ENCODE results near the gene ZC2HC1C.

ZC2HC1C gene

DNA sequence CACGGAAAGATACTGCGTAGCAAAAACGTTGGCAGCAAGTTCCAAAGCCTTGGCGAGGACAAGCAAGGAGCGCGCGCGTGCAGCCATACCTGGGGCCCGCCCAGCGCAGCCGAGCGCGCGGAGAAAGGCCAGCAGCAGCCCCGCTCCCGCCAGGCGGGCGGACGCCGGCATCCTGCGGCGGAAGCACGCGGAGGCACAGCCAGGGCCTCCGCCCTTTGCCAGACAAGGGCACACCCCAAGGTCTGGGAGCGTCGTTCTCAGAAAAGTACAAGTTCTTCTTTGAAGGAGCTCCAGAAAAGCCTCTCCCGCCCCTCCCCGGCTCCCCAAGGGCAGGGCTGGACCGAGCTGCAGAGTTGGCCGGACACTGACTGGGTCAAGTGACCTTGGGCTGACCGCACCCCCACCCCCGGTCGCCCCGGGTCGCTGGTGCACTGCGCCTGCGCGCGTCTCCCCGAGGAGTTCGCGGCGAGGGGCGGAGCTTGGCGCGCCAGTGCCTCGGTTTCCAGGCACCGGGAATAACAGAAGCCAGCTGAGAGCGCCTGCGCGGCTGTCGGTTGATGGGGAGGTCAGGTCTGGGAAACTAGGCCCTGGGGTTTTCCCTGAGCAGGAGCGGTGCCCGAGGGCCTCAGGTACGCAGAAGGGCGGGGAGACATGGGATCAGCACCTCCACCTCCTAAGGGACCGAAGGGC lies at the start of gene ZC2HC1C:
ZC2HC1C (plus strand) TSS at position 521 of the 690 bp plus-strand sequence. CDS start 933 bp downstream, outside the sequence.
- DNase-seq: peak; percentile 71 to 85

DNA sequence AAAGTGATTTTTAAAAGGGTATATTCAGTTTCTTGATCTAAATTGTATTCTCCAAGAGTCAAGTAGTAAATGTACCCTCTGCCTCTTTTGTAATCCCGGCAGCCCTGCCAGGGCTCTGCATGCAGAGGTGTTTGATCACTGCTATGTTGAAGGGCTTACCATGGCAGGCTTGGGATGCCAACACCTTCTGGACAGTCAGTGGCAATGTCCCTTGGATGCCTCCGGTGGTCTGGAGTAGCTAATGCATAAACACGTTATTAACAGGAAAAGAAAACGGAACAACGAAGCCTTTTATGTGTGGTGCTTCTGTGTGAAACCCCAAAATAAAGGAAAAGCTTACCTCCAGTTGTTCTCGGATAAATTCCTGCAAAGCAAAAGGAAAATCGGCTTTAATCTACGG lies 46.8 kb upstream of the ZC2HC1C start:
- DNase-seq: peak in 1 of 2 donors; percentile 11

DNA sequence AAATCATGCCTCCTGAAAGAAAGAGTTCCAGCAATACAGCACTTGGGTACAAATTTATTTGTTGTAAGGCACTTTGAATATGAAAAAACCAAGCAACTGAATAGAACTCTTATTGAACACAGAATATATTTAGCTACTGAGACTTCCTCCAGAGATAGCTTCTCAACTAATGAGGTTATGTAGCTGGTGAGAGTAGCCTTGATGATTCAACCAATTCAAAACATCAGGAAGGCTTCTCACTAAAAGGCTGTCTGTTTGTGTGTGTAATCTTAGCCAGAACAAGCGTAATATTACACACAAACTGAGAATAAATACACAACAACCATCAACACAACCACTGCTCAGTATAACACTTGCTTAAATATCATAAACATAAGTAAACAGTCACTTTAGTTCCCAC lies 46.3 kb upstream of the ZC2HC1C start:
- no peak for DNase-seq

DNA sequence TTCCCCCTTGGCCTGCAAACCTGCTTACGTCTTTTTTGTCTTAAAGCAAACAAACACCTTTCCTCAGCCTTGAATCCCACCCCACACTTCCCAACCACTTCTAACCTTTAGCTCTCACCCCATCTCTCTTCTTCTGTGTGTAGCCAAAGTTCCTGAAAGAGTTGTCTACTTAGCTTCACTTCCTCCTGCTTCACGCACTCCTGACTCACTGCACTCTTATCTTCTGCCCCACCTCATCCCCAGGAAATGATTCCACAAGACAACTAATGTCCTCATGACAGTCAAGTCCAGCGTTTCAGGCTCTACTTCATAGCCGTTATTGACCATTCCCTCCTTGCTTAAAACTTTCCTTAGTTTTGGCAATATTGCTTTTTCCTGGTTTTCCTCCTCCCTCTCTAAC lies 44.4 kb upstream of the ZC2HC1C start:
- DNase-seq: no peak

- no peak for DNase-seq
Measured at GRCh38 chr14:75025876-75026275, 43.6 kb upstream of the ZC2HC1C start.

GRCh38 chr14:75030147-75030546 lies 39.3 kb upstream of the ZC2HC1C start:
- no peak for DNase-seq

- DNase-seq: no peak
Measured at GRCh38 chr14:75032939-75033338, 36.5 kb upstream of the ZC2HC1C start.

GRCh38 chr14:75040507-75040906 lies 28.9 kb upstream of the ZC2HC1C start:
- no peak for DNase-seq

DNA sequence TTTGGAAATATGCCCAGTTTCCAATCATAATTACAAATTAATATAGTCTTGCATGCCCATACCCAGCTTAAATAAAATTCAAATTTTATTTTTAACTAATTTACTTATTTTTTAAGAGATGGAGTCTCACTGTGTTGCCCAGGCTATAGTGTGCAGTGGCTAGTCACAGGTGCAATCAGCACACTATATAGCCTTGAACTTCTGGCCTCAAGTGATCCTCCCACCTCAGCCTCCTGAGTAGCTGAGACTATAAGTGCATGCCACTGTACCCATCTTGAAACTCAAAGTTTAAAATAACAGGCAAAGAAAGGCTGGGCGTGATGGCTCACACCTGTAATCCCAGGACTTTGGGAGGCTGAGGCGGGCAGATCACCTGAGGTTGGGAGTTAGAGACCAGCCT lies 28.5 kb upstream of the ZC2HC1C start:
- no peak for DNase-seq

GRCh38 chr14:75041613-75042012 lies 27.8 kb upstream of the ZC2HC1C start:
- DNase-seq: no peak

GRCh38 chr14:75042035-75042434 lies 27.4 kb upstream of the ZC2HC1C start:
- DNase-seq: no peak

DNA sequence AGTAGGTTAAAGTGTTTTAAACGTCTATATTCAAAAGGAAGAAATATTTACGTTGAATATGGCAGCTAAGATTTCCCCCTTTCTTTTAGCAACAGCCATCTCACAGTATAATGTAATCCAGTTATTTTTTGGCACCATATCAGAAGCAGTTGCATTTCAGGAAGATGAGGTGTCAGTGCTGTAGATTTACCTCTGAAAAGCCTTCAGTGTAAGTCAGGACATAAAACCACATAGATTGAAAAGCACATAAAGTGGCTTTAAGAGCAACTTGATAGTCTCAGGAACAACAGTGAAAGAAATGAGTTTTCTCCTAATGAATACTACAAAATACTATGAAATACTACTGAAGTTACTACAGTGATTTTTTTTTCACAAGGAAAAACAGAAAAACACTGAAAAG lies 25.1 kb upstream of the ZC2HC1C start:
- DNase-seq: no peak

GRCh38 chr14:75044752-75045151 lies 24.7 kb upstream of the ZC2HC1C start:
- DNase-seq: no peak

DNA sequence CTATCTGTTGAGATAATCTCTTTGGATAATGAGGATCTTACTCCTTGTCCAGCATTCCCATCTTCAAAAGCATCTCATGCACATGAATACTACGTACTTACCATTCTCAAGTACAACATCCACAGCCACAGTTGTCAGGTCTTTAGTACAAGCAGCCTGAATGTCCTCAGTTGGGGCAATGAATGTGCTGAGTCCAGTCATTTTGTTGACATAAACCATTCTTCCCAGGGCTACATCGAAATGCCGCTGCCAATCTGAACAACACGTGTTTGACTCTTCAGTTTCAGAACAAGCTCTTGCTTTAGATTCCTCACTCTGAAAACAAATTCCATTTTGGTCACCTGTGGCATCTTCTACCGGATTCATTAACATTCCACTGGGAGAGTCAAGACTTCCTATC lies 23.2 kb upstream of the ZC2HC1C start:
- DNase-seq: no peak

DNA sequence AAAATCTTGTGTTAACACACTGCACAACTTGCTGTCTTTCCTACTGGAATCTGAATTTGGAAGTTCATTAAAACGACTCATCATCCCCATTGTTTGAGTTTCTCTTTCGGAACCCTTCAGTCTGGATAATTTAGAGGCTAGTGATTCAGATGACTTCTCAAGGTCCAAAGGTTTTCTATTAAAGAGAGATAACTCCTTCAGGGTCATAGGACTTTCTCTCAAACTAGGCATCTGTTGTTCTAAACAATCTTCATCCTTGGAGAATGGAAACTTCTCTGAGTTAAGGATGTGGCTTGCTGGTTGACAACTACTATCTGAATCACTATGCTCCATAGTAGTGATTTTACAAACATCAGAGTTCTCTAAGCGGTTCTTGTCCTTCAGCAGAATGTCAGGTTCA lies 22.5 kb upstream of the ZC2HC1C start:
- DNase-seq: no peak

DNA sequence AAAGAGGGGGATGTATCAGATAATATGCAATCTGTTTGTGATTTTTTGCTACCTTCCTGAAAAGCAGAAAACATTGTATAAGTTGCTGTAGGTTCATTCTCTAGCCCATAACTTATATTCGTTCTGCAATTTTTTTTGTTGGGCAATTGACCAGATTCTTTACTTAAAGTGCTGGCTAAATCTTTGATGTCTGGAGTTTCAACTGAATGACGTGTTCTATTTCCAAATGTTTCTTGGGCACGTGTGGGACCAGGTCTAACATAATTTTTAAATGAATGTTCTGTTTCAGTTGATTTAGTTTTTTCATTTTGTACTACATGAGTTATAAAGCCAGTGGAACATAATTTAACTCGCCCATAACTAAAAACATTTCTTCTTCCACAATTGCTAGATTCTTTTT lies 21.9 kb upstream of the ZC2HC1C start:
- no peak for DNase-seq

- DNase-seq: no peak
Measured at GRCh38 chr14:75048101-75048500, 21.3 kb upstream of the ZC2HC1C start.

- no peak for DNase-seq
Measured at GRCh38 chr14:75049136-75049535, 20.3 kb upstream of the ZC2HC1C start.

GRCh38 chr14:75049731-75050201 lies 19.7 kb upstream of the ZC2HC1C start:
- DNase-seq: no peak

- peak; percentile 80 to 83 for DNase-seq
Measured at GRCh38 chr14:75050852-75051555, 18.4 kb upstream of the ZC2HC1C start, which contains the start of gene MLH3. MLH3 (minus strand) TSS chr14:75051467; CDS start chr14:75049655, 1,812 bp downstream.

GRCh38 chr14:75051556-75051899 lies 17.9 kb upstream of the ZC2HC1C start:
- no peak for DNase-seq

DNA sequence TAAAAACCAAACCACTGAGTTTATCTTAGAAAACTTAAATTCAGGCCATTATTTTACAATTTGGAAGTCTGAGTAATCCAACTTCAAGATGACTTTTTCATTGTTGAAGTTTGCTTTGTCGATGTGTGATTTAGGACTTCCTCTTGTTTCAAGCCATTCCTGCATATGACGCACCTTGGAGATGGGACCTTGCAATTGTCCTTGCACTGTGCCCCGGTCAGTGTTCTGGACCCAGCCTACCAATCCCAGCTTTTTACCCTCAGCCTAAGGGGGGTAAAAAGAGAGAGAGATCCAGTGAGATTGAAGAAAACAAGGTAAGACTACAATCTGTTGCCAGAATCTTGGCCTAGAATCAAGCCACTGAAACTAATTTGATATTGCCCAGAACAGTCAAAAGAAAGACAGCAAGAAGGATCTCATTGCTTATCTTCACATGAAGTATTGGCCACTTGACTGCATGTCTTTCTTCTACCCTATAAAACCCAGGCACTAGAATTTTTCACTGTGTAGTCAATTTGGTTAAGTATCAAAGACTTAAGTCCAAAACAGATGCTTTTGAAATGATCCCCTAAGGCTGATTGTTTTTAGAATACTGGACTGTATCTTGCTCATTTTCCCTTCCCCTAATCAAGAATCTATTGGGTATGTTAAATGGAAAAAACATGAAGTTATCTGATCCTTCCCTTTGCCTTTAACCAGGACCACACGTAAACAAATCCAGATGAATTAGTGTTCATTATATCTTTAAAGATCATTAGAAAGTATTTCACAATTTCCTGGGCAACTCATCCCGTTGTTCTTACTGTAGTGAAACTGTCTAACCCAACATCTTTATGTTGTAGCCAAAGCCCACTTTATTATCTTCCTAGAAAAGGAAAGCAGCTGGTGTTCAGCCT lies 15.8 kb upstream of the ZC2HC1C start:
- no peak for DNase-seq

- no peak for DNase-seq
Measured at GRCh38 chr14:75054421-75054820, 15.0 kb upstream of the ZC2HC1C start.

Measured in stimulated activated CD4-positive, alpha-beta T cell treated with anti-CD3 and anti-CD28 coated beads, Interleukin-2, amount 100 ng/mL, for 24 hours (primary cell).